ENCODE results near the gene MRGPRE.

The MRGPRE gene

DNA sequence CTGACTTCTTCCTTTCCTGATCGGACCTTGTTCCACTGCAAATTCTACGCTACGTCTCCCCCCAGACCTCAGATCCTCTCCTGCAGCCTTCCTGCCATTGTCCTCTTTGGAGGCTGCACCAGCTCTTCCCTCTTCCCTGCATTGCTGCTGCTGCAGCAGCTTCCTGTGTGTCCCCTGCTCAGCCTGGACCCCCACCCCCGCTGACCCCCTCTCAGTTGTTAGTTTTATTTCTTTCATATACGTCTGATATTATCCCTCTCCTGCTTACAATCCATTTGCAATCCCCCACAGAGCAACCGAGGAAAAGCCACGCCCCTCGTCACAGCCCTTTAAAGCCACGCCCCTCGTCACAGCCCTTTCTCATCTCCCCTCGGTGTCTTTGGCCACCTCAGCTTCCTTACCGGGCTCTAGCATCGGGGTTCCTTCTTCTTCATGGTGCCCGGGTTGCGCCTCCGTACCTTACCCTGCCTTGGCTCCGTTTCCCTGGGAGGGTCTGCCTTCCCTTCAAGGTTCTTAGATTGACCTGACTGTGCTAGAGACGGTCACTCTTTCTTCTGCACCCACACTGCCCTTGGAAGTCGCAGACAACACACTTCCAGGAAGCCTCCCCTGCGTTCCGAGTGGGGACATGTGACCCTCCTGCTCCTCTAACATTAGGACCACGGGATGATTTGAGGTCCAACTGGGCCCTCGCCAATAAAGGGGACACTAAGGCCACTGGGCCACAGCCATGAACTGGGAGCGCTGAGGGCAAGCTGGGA is 18.4 kb downstream of the MRGPRE start:
- DNase-seq (ENCODE audit: low spot score) = no peak

DNA sequence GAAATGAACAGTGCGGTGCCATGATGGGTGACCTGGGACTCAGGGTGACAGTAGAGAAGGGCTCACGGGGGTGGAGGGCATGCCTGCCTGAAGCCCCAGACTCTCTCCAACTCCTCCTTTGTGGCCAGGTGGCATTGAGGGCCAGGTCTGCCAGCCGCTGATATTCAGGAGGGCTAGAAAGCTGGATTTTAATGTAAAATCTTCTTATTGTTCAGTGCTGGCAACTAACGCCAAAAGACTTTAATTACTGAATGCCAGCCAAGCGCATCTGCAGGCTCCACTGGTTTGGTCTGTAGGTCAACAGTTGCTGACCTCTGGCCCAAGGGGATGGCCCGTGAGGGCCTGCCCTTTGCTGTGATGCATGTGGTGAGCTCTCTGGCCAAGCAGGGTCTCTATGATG is 23.9 kb downstream of the MRGPRE start:
- DNase-seq (ENCODE audit: low spot score) = no peak

DNA sequence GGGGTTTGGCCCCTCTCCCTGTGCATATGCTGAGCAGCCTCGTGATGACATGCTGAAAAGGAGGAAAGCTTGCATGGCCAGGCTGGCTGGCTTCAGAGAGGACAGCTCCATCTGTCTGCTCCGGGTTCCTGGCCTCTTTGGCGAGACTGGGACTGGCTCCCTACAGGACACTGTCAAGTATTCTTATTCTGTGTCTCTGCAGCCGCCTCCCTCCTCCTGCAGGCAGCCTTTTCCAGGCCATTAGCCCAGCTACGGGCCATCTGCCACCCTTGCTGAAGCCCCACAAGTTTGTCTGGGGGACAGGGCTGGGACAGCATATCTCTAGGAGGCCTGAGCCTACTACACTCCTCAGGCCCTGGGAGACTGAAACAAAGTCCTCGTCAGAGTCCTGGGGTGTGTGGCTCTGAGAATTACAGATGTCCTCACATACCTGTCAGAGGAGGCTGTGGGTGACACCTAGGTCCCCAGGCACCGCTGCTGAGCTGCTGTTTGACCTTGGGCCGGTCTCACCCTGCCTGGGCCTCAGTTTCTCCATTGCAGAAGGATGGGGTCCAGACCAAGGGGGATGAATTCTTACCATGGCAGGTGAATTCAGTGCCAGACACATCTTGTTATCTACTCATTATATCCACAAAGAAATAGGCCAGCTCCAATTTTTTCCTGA is 24.6 kb downstream of the MRGPRE start:
- DNase-seq (ENCODE audit: low spot score) = no peak

DNA sequence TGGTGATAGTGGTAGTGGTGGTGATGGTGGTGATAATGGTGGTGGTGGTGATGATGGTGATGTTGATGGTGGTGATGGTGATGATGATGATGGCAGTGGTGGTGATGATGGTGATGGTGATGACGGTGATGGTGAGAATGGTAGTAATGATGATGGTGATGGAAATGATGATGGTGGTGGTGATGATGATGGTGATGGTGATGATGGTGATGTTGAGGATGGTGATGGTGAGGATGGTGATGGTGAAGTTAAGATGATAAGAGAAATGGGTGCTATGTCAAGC is 25.4 kb downstream of the MRGPRE start:
- DNase-seq (ENCODE audit: low spot score) = no peak

DNA sequence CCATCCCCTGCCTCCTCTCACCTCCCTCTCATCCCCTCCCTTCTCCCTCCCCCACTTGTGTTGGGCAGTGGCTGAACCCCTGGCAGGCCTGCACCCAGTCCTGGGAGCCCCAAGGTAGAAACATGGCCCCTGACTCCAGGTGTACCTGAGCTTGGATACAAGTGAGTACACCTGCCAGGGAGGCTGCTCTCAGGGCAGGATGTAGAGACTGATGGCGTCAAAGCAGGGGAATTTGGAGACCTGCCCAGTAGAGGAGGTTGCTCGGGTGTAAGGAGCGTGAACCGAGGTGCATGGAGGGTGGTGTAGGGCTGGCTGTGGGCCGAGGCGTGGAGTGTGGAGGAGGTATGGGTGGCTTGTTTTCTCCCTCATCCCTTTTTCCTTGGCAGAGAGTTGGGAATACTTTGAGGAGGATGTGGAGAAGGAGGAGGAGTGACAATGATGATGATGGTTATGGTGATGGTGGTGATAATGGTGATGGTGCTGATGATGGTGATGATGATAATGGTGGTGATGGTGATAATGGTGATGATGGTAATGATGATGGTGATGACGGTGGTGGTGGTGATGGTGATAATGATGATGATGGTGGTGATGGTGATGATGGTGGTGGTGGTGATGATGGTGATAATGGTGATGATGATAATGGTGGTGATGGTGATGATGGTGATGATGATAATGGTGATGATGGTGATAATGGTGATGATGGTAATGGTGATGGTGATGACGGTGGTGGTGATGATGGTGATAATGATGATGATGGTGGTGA is 25.9 kb downstream of the MRGPRE start:
- DNase-seq (ENCODE audit: low spot score) = no peak

DNA sequence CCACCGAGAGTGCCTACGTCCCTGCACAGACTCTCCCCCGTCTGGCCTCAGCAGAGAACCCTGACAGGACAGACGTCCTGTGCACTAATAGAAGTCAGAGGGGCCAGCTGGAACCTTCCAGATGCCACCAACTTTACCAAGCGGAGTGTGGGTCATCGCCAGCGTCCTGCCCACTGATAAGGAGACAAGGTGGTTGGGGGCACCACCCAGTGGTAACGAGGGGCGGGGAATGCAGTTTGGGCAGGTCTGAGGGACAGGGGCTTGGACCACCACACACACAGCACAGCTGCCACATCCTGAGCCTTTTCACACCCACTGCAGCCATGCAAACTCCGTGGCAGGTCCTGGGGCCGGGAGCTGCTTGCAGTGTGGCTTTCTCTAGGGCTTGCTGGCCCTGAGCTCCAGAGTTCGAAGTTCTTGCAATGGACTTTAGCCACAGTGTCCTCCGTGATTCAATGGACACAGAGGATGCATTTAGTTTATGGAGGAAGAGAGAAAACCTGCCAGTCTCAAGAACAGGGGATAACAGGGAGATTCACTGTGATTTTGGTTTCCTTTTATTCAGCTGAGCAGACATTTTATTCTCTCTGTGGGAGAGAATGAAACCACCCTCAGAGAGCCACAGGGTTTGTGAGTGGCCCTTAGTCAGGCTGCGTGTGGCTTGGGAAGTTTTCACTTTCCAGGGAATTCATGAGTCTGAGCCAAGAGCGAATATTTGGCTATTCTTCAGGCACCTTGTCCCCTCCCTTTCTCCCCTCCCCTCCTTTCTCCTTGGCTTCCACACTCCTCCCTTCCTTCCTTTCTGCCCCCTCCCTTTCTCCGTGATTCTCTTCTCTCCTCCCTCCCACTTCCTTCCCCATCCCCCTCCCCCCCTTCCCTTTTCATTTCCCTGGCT is 26.7 kb downstream of the MRGPRE start:
- DNase-seq (ENCODE audit: low spot score) = no peak

DNA sequence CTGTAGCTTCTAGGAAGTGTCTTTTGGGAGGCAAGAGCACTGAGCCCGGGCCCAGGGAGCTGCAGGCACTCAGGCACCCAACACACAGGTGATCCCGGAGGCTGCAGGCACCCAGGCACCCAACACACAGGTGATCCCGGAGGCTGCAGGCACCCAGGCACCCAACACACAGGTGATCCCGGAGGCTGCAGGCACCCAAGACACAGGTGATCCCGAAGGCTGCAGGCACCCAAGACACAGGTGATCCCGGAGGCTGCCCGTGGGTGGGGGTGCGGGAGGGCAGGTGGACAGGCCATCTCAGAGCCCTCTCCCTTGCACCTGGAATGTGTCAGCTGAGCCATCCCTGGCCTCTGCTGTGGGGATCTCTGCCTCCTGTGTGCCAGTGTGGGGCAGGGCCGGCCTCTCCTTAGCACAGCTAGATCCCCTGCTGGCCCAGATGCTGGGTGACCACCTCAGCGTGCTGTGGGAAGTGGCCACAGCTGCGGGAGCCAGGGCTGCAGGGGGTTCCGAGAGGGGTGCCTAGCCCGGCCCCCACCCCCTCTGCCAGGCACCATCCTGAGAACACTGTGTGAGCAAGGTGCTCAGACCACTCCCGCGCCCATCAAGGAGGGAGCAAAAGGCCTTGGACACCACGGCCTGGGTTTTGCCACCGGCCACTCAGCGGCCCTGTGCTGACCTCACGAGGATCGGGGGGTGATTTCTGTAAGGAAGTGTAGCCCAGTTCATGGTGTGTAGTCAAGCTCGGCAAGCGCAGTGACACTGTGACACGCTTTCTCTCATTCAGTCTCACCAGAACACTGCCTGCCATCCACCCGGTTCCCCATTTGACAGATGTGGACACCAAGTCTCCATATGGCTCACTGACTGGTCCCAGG is 27.8 kb downstream of the MRGPRE start:
- DNase-seq (ENCODE audit: low spot score) = no peak

DNA sequence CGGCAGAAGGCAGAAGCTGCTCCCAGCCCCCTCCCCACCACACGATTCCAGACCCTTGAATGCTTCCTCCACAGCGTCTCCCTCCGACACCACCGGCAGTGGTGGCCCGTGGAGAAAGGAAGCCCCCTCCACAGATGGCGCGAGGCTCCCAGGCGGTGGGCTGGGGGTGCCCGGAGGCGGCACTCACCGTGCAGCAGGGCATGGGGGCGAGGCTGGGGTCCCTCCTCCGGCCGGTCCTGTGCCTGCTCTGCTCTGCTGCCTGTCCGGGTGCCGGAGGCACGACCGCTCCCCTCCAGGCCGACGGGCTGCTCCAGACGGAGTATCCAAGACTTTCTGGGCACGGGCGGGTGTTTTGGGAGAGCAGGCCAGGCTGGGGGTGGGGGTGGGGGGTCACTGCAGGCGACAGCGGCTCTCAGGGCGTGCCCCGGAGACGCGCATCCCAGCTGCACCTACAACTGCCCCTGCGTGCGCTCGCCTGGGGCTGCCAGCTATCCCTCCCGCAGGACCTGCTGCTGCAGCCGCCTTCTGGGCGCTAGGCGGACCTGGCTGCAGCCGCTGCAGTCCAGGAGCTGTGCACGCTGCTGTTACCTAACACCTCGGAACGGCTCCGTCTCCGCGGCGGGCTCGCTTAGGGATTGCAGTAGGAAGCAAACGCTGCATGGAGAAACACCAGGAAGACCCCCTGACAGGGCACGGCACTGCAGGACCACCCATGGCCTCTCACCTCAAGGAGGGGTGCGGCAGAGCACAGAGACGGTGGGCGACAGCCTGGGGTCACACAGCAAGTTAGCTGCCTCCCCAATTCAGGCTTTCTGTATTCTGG is 28.8 kb downstream of the MRGPRE start:
- DNase-seq (ENCODE audit: low spot score) = peak; percentile 54

DNA sequence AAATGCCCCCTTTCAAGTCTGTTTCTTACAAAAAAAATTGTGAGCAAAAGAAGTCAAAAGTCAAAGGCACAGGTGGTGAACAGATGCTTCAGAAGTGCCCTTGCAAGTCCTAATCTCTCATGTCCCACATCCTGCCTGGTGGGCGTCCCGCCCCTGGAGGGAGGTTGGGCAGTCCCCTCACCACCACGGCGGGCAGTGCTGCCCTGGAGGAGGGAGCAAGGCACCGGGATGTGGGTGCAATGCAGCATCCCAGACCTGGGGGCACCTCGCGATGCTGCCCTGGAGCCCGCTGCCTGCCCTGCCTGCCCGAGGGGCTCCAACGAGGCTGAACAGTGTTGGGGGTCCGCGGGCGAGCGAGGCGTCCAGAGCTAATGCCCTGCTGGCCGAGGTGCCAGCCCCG is 29.5 kb downstream of the MRGPRE start:
- DNase-seq (ENCODE audit: low spot score) = no peak

DNA sequence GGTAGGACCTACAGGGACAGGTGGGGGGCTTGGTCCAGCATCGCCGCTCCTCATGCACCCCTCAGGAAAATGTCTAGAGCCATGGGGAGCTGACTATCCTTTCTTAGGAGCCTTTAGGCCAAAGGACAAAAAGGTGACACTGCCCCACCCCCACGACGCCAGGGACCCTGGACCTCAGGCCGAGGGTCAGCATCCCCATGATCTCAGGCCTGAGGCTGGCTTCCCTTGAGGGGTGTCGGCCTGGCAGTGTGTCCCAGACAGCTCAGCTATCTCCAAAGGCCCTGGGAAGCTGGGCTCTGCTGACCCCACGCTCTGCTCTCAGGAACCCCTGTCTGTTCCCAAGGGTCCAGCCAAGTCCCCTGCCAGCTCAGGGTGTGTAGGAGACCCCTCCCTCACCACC is 29.9 kb downstream of the MRGPRE start:
- DNase-seq (ENCODE audit: low spot score) = no peak

DNA sequence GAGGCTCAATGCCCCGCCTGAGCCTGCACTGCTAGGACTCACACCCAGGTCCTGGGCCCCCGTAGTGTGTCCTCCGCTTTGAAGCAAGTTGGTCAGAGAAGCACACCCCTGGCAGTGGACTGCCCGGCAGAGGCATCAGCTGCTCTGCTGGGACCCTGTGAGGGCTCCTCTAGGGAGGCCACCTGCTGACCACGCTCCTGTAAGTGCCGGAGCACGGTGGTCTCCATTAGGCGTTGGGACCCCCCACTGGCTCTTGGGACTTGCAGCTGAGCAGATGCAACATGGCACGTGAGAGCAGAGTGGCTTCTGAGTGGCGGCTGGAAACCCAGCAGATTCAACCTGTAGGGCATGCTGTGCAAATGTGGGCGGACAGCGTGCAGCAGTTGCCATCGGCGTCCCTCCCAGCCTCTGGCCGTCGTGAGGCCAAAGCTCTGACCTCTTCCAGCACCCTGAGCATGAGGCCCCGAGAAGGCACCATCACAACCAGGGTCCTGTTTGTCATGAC is 30.5 kb downstream of the MRGPRE start:
- DNase-seq (ENCODE audit: low spot score) = no peak

DNA sequence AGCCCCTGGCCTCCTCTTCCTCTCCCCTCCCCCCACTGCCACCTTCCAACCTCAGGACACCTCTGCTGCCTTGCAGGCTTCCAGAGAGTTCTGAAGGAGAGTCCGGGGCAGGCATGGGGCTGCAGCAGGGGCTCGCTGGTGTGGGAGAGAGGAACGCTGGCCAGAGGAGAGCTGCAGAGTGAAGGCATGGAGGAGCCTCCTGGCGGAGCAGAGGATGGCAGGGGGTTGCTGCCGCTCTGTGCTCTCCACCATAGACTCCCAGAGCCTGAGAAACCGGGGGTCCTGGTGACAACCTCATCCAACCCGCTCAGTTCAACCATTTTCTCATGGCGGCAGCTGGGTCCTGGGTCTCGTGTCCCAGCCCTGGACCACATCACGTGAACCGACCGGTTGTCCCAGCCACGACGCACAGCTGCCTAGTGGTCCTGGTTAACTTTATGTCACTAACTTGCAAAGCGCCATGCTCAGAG is 31.1 kb downstream of the MRGPRE start:
- DNase-seq (ENCODE audit: low spot score) = no peak

DNA sequence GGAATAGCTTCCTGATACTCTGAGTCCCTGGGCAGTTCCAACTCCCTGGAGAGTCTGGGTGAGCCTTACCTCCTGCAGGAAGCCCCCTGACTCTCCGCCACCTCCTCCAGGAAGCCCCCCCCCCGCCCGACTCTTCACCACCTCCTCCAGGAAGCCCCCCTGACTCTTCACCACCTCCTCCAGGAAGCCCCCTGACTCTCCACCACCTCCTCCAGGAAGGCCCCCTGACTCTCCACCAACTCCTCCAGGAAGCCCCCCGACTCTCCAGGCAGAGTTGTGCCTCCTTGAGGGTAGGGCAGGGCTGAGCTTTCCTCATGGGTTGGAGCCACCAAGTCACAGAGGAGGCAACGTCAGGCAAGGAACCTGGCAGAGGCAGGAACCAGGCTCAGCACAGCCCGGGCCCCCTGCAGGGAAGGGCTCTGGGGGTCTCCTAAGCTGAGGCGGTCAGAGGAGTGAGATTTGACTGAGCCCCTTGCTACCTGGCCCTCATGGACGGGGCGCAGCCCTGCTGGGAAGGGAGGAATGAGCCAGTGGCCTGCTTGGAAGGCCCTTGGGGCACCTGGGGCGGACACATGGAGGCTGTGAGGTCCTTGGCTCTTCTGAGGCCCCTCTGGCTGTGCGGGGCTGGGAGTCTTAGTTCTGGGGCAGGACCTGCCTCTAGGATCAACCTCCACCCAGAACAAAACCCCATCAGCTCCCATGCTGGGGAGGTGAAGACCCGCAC is 31.7 kb downstream of the MRGPRE start:
- DNase-seq (ENCODE audit: low spot score) = no peak

DNA sequence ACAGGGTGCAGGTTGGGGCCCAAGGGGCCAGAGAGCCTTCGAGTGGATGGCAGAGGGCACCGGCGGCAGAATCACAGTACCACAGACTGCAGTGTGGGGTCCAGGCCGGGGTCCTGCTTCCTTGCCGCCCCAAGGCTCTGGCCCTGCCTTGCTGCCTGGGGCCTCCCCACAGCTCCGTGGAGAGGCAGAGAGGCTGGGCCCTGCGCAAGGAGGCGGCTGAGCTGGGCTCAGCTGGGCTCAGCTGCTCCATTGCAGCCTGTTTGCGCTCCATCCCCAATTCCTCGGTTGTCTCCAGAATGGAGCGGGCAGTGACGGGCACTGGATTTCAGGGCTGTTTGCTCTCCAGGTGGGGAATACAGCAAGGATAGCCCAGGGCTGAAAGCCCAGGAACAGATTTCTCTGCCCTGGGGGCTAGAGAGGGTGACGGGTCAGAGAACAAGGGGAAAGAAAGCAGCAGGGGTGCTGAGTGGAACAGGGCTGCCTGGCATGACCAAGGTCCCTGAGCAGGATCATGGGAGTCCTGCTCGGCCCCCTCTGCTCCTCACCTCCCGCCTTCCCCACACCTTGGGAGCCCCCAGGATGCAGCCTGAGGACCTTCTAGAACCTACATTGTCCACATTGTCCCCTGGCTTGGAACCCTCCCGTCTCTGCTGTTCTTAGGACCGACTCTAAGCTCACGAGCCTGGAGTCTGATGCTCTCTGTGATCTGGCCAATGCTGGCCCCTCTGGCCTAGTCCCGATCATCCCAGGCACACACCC is 32.5 kb downstream of the MRGPRE start:
- DNase-seq (ENCODE audit: low spot score) = no peak

DNA sequence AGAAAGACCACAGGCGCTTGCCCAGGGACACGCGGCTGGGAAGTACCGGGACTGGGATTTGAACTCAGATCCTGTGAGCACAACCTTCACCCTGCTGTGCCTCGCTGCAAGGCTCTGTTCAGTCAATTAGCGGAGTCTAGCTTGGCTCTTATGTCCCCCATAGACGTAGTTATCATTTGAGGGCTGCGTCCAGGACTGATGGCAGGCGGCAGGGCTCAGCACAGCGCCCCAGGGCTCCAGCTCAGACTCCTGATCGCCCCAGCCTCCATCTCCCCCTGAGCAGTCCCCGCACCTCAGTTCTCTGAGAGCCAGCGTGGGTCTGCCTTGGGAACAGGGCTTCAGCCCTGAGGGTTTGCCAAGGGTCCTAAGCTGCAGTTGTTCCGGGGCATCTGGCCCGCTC is 33.4 kb downstream of the MRGPRE start:
- no peak for DNase-seq (ENCODE audit: low spot score)

DNA sequence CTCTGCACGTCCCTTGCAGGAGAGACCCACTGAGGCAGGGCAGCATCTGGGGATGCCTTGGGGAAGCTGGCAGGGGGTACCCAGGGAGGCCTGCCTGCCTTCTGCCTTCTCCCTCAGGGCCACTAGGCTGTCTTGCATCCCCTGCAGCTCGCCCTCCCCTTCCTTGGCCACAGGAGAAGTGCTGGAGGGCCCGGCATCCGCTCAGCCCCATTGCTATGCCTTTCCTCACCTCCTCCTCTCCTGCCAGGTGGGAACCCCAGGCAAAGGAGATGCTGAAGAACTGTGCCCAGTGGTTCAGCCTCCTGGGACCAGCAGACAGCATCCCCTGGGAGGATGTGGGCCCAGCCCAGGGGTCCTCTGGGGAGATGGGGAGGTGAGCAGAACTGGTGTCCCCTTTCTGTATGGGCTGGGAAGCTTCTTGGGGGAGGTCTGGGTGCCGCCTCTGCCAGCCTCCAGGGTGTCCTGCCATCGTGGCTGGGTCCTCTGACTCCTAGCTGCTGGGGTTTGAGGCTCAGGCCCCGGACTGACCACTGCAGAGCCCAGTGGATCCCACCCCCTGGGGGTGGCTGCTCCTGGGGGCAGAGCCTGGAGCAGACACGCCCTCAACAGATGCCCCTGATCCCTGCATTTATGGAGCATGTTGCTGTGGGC is 34.2 kb downstream of the MRGPRE start:
- no peak for DNase-seq (ENCODE audit: low spot score)

DNA sequence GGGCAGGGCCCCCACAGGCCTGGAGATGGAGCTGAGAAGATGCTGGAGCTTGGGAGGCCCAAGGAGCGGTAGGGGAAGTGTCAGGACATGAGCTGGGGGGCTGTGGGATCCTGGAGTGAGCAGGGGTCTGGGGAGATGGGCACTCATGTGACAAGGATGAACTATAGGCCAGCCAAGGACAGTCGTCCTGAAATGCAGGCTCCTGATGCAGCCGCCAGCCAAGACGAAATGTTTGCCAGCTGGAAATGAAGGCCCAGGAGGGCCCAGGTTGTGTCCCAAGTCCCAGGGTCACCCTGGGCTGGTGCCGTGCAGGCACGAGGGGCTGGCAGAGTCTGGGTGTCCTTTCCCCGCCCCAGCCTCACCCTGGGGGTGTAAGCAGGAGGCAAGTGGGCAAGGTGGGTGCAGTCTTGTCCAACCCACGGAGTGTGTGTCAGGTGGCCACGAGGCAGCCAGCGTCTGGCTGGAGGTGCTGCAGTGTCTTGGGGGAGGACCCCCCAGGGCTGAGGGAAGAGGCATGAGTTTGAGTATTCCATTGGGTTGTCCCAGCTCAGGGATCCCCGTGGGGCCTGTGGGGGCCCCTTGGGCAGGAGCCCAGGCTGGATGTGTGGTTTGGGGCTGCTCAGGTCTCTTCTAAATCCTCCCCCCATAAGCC is 35.0 kb downstream of the MRGPRE start:
- no peak for DNase-seq (ENCODE audit: low spot score)

Data from HuH-7 (cell line).